Stomach smooth muscle (tissue), 2 donors: ENCODE results near the gene UBL4B.

ENCODE experiments used
- H3K27ac ChIP-seq: one replicate; pipeline ENCODE4 v1.7.0; 2013; ENCODE audit warnings: mild to moderate bottlenecking, low read length, inconsistent platforms
- H3K27me3 ChIP-seq, 2 donors: one replicate each; pipeline ENCODE4 v1.7.0; 2013; ENCODE audit warnings: low read length in 2 of 2; ENCODE audit not compliant: insufficient read depth in 2 of 2, control insufficient read depth in 1 of 2
- H3K36me3 ChIP-seq, 2 donors: one replicate each; pipeline ENCODE4 v1.7.0; 2013; ENCODE audit warnings: low read length in 2 of 2; ENCODE audit not compliant: control insufficient read depth in 2 of 2, insufficient read depth in 2 of 2
- H3K4me1 ChIP-seq: one replicate; pipeline ENCODE4 v1.7.0; 2013; ENCODE audit warnings: low read length; ENCODE audit not compliant: control insufficient read depth, insufficient read depth
- H3K4me3 ChIP-seq, 2 donors: one replicate each; pipeline ENCODE4 v1.7.0; 2013; ENCODE audit warnings: low read length in 2 of 2
- H3K9ac ChIP-seq, 2 donors: one replicate each; pipeline ENCODE4 v1.7.0; 2013; ENCODE audit warnings: low read length in 2 of 2, mild to moderate bottlenecking in 1 of 2
- H3K9me3 ChIP-seq, 2 donors: one replicate each; pipeline ENCODE4 v1.7.0; 2013; ENCODE audit warnings: low read length in 2 of 2; ENCODE audit not compliant: control insufficient read depth in 2 of 2
- donor health status: healthy.
- donor health status: Pancreatic carcinoma.

UBL4B gene

DNA sequence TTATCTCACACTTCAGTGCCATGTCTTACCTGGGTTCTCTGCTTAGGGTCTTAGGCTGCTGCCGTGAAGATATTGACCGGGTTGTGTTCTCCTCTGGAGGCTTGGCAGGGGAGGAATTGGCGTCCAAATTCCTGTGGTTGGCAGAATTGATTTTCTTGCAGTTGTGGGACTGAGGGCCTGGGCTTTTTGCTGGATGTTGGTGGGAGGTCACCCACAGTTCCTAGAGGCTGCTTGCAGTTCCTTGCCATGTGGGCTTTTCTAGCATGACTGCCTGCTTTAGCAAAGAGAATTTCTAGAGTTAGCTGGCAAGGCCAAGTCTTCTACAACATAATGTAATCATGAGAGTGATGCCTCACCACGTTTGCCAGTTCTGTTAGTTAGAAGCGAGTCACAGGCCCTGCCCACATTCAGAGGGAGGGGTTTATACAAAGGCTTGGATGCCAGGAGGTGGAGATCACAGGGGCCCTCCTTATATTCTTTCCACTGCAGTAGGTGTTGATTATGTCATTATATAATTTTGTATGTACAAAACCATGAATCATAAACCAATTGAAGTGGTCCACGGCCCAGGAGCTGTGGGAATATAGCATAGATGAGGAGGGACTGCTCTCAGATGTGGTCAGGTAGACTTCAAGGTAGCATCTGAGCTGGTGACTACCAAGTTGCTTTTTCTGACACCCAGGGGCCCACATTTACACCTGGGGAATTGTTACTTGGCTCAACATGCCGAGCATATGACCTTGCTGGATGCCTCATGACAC is 6.6 kb downstream of the UBL4B start:
- Histone ChIP-seq H3K27me3 (peaks cover 5 to 7% of the 10 kb centered on the region in 2 donors), H3K4me3 (no peak overlapping the region), H3K9me3 (peaks cover 0 to 4% of the 10 kb centered on the region in 2 donors), H3K36me3 (no peaks in the 10 kb centered on the region), H3K27ac (no peak overlapping the region), H3K9ac (no peak overlapping the region), H3K4me1 (no peaks in the 10 kb centered on the region)

DNA sequence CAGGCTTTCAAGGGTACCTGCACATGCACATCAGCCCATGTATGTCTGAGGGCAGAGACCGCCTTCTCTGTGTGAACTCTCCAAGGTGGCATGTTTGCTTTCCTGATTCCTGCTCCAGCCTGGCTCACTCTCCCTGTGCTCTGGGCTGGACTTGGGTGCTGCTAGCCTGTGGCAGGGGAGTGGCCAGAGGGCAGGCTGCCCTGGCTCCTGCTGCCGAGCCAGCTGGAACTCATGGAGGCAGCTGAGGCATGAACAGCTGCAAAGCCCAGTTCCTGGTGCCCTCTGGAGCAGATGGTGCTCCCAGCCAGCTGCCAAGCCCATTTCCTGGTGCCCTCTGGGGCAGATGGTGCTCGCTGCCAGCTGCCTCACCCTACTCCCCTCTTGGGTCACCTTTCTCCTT is 7.6 kb downstream of the UBL4B start:
- no peak overlapping the region for H3K27ac ChIP-seq
- no peak overlapping the region for H3K4me3 ChIP-seq
- H3K27me3 ChIP-seq, result peaks cover 2 to 7% of the 10 kb centered on the region in 2 donors
- H3K4me1 ChIP-seq, result no peaks in the 10 kb centered on the region
- H3K9ac ChIP-seq, result no peak overlapping the region
- no peaks in the 10 kb centered on the region for H3K36me3 ChIP-seq
- peaks cover 0 to 5% of the 10 kb centered on the region in 2 donors for H3K9me3 ChIP-seq

DNA sequence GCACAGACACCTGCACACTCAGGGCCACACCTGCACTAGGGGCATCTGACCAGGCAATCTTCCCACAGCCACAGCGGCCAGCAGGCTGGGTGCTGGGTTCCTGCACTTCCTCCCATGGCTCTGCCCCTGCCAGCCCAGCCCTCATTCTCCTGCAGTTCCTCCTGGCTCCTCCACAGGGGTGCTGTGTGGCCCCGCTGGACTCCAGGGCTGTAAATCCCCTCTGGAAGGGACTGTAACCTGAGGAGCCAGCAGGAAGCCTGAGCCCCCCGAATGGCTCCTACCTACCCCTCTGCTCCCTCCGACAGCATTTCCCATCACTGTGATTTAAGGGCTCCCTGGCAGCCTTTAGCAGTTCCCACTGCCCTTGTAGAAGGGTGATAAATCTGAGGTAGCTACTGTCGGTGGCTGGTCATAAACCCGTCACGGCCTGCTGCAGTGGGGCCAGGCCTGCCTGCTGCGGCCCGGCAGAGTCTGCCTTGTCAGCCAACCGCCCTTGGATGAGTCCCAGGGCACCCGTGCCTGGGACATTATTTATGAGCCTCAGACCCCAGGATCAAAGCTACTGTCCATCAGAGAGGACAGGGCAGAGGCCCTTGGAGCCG is 8.8 kb downstream of the UBL4B start:
- Histone ChIP-seq H3K4me3 (no peak overlapping the region), H3K9me3 (peaks cover 0 to 9% of the 10 kb centered on the region in 2 donors), H3K36me3 (no peaks in the 10 kb centered on the region), H3K27me3 (peaks cover 2 to 7% of the 10 kb centered on the region in 2 donors), H3K4me1 (no peaks in the 10 kb centered on the region), H3K9ac (no peak overlapping the region), H3K27ac (no peak overlapping the region)

DNA sequence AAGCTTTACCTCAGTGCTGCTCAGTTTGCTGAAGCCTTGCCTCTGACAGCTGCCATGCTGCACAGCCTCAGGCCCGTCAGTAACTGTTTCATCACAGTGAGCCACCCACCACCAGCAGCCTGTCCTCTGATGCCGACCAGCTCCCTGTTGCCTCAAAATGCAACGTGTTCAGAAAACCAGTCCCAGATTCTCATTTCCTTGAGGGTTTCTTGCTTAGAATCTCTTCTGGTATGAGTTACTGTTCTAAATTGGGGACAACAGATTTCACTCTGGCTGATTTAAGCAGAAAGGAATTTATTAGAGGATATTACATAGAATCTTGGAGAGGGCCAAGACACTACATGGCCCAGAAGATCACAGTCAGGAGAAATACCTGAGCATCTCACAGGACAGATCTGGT is 11.0 kb downstream of the UBL4B start:
- no peak overlapping the region for H3K9ac ChIP-seq
- H3K27ac ChIP-seq, result no peak overlapping the region
- H3K9me3 ChIP-seq, result peaks cover 5 to 13% of the 10 kb centered on the region in 2 donors
- no peaks in the 10 kb centered on the region for H3K4me1 ChIP-seq
- no peak overlapping the region for H3K4me3 ChIP-seq
- H3K27me3 ChIP-seq, result peaks cover 9 to 14% of the 10 kb centered on the region in 2 donors
- no peaks in the 10 kb centered on the region for H3K36me3 ChIP-seq

DNA sequence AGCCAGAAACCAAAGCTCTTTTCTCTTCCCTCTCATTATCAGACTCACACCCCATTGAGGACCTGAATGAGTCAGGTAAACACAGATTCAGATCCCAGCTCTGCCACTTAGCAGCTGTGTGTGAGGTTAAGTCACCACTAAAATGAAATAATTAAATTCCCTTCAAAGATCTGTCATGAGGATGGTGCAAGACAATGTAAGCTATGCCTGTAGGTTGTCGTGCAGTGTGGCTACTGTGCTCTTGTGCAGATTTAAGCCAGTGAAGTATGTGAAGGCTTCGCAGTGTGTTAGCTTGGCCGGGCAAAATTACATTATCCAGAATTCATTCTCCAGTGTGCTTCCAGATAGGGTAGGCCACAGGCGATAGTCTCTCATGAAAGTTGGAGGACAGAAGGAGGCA is 13.6 kb downstream of the UBL4B start:
- Histone ChIP-seq H3K9me3 (peaks cover 5 to 13% of the 10 kb centered on the region in 2 donors), H3K36me3 (no peaks in the 10 kb centered on the region), H3K4me1 (peaks cover 4% of the 10 kb centered on the region), H3K9ac (no peak overlapping the region), H3K27ac (no peak overlapping the region), H3K4me3 (no peak overlapping the region), H3K27me3 (peaks cover 23 to 28% of the 10 kb centered on the region in 2 donors)

DNA sequence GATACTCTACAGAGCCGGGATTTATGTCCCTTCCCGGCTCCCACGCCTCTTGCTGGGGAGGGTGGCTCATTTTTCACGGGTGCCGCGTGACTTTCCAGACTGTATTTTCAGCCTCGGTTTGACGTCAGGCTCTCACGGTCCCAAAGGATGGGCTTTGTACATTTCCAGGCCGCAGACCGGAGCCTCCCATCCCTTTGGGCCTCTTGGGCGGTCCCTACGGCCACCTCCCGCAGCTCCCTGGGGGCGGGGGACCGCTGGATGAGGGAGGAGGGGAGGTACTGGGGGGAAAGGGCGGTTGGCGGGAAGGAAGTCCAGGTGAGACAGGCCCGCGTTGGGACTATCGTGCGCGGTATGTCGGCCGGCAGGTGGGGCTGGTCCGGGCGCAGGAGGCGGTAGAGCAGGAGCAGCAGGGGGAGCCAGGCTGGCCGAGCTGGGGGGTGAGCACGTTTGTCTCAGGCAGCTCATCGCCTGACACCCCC is 17.9 kb downstream of the UBL4B start:
- Histone ChIP-seq H3K36me3 (no peaks in the 10 kb centered on the region), H3K9me3 (peaks cover 5 to 8% of the 10 kb centered on the region in 2 donors), H3K27me3 (peaks cover 30 to 32% of the 10 kb centered on the region in 2 donors), H3K9ac (no peak overlapping the region), H3K4me3 (peak overlapping the region in 1 of 2 donors; percentile 8), H3K4me1 (peaks cover 4% of the 10 kb centered on the region), H3K27ac (no peak overlapping the region)

DNA sequence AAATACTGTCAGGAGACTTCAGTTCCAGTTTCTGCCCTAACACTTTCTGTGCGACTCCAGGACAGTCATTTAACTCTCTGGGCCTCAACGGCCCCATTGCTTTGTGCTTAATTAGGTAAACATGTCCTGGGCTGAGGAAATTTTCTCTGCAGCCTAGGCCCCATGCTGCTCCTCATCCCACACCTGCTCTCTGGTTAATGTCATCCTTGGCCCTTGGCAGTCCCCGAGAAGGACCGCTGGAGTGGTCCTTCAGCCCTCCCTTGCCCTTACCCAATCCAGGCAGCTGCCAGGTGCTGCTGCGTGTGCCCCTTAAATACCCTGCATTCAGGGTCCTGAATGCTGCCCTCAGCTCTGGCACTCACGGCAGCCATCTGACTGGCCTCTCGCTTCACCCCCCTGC is 18.7 kb downstream of the UBL4B start:
- no peaks in the 10 kb centered on the region for H3K36me3 ChIP-seq
- peaks cover 4 to 5% of the 10 kb centered on the region in 2 donors for H3K9me3 ChIP-seq
- H3K27ac ChIP-seq, result no peak overlapping the region
- no peak overlapping the region for H3K4me3 ChIP-seq
- H3K4me1 ChIP-seq, result peaks cover 4% of the 10 kb centered on the region
- no peak overlapping the region for H3K9ac ChIP-seq
- H3K27me3 ChIP-seq, result peaks cover 30 to 32% of the 10 kb centered on the region in 2 donors

DNA sequence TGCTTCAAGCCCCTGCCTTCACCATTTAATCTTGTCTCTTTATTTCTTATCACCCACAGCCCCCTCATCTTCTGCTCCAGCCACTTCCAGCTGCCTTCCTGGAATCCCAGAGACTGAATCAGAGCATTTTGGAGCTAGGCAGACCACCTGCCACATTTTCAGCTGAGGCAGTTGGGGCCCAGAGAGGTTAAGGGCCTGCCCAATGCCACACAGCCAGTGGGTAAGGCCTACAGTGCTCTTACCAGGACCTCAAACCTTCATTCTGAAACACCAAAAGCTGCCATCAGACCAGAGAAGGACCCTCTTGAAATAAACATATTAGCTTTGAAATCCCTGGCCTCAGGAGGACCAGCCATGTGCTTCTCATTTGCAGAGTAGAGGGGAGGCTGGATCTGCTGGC is 20.4 kb downstream of the UBL4B start:
- peaks cover 24 to 28% of the 10 kb centered on the region in 2 donors for H3K27me3 ChIP-seq
- peaks cover 9% of the 10 kb centered on the region for H3K4me1 ChIP-seq
- H3K9ac ChIP-seq, result no peak overlapping the region
- no peak overlapping the region for H3K27ac ChIP-seq
- no peaks in the 10 kb centered on the region for H3K36me3 ChIP-seq
- H3K4me3 ChIP-seq, result no peak overlapping the region
- H3K9me3 ChIP-seq, result no peaks in the 10 kb centered on the region

DNA sequence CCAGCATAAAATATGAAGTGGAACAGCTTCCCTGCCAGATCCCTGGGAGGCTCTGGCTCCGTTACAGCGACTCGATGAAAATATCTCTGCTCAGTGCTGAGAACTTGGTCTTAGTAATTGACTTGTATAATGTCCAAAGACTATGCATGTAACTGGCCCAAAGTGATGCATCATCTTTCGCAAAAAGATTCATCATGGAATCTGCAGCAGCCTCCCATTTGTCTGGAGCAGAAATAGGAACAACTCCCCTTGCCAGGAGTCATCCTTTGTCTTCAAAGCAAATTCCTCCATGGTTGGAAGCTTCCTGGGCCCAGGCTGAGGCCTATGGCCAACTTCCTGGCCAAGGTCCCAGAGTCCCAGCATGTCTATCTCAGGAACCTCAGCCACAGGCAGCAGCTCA is 21.2 kb downstream of the UBL4B start:
- H3K9ac ChIP-seq, result no peak overlapping the region
- peaks cover 20 to 24% of the 10 kb centered on the region in 2 donors for H3K27me3 ChIP-seq
- no peaks in the 10 kb centered on the region for H3K36me3 ChIP-seq
- H3K27ac ChIP-seq, result no peak overlapping the region
- H3K4me3 ChIP-seq, result no peak overlapping the region
- no peaks in the 10 kb centered on the region for H3K9me3 ChIP-seq
- peaks cover 9% of the 10 kb centered on the region for H3K4me1 ChIP-seq

DNA sequence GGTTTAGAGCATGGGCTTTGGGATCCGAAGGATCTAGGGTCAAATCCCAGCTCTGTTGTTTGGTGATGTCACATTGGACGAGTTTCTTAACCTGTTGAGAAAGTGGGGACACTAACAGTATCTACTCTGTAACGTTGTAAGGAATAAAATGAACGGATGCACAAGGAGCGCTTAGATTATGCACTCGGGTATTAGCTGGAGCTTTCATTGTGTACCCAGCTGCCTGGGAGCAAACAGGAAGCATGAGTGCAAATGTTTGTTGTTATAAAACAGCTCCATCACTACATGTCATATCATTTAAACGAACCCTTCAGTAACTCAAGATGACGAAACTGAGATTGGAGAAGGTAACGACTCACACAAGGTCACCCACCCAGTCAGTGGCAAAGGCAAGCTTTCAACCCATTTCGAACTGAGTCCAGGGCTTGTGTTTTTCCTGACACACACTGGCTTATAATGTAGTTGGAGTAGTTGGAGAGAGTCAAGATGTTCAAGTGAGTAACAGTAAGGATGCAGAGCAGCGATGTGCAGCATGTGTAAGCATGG is 21.9 kb downstream of the UBL4B start:
- Histone ChIP-seq H3K9me3 (no peaks in the 10 kb centered on the region), H3K36me3 (no peaks in the 10 kb centered on the region), H3K9ac (no peak overlapping the region), H3K27ac (no peak overlapping the region), H3K27me3 (peaks cover 17 to 19% of the 10 kb centered on the region in 2 donors), H3K4me1 (peaks cover 9% of the 10 kb centered on the region), H3K4me3 (no peak overlapping the region)
